ENCODE measurements around the gene CNNM2.

CNNM2 gene

GRCh38 chr10:103123282-103124024, 205.4 kb downstream of the CNNM2 start:
- Histone ChIP-seq H3F3A (ENCODE audit: insufficient read depth) (0 out of 2 replicates have a peak, but pooled peaks cover 7% of the 10 kb centered on the region), H3K9me3 (ENCODE audit: insufficient read depth, low read length) (no peaks in the 10 kb centered on the region), H3K36me3 (ENCODE audit: low read length) (no peaks in the 10 kb centered on the region), H3K79me2 (ENCODE audit: insufficient read depth, low read length) (0 out of 2 replicates have a peak, but pooled peaks cover 10% of the 10 kb centered on the region), H3K4me2 (ENCODE audit: low read depth, low read length, poor library complexity, severe bottlenecking) (no peak overlapping the region), H3K27ac (ENCODE audit: low read depth, low read length) (no peak overlapping the region), H2AFZ (ENCODE audit: low read depth, low read length, severe bottlenecking) (no peak overlapping the region), H3K9ac (ENCODE audit: low read length) (no peak overlapping the region), H3K27me3 (ENCODE audit: low read length) (no peaks in the 10 kb centered on the region), H4K20me1 (ENCODE audit: low read depth, low read length) (no peaks in the 10 kb centered on the region), H3K4me3 (ENCODE audit: insufficient read depth, low read length, poor library complexity, severe bottlenecking) (no peak overlapping the region), H3K9me2 (replicated peaks; ENCODE audit: insufficient read depth, low read length) (no peaks in the 10 kb centered on the region)
- TF ChIP-seq EZH2phosphoT487 (conservative IDR thresholded peaks at IDR 0.05; ENCODE audit: low read length) = no peak

- Histone ChIP-seq H3K9me2 (replicated peaks; ENCODE audit: insufficient read depth, low read length) (no peaks in the 10 kb centered on the region), H3K27me3 (ENCODE audit: low read length) (no peaks in the 10 kb centered on the region), H3K9ac (ENCODE audit: low read length) (no peak overlapping the region), H3K36me3 (ENCODE audit: low read length) (no peaks in the 10 kb centered on the region), H4K20me1 (ENCODE audit: low read depth, low read length) (no peaks in the 10 kb centered on the region), H2AFZ (ENCODE audit: low read depth, low read length, severe bottlenecking) (no peak overlapping the region), H3K27ac (ENCODE audit: low read depth, low read length) (no peak overlapping the region), H3K4me3 (ENCODE audit: insufficient read depth, low read length, poor library complexity, severe bottlenecking) (no peak overlapping the region), H3K9me3 (ENCODE audit: insufficient read depth, low read length) (no peaks in the 10 kb centered on the region), H3K4me2 (ENCODE audit: low read depth, low read length, poor library complexity, severe bottlenecking) (no peak overlapping the region), H3F3A (ENCODE audit: insufficient read depth) (0 out of 2 replicates have a peak, but pooled peaks cover 7% of the 10 kb centered on the region), H3K79me2 (ENCODE audit: insufficient read depth, low read length) (0 out of 2 replicates have a peak, but pooled peaks cover 10% of the 10 kb centered on the region)
- TF ChIP-seq CTCF (IDR thresholded peaks at IDR 0.05; ENCODE audit: insufficient read depth, low read length, poor library complexity, severe bottlenecking) = no peak
These were observed 206.5 kb downstream of the CNNM2 start for GRCh38 chr10:103124420-103125096.

- no peaks in the 10 kb centered on the region for H4K20me1 ChIP-seq (ENCODE audit: low read depth, low read length)
- TF ChIP-seq CTCF (IDR thresholded peaks at IDR 0.05; ENCODE audit: insufficient read depth, low read length, poor library complexity, severe bottlenecking) (no peak), EZH2phosphoT487 (conservative IDR thresholded peaks at IDR 0.05; ENCODE audit: low read length) (no peak)
- no peak overlapping the region for H2AFZ ChIP-seq (ENCODE audit: low read depth, low read length, severe bottlenecking)
- no peak overlapping the region for H3K9ac ChIP-seq (ENCODE audit: low read length)
- H3K27me3 ChIP-seq (ENCODE audit: low read length) = no peaks in the 10 kb centered on the region
- no peak overlapping the region for H3K4me3 ChIP-seq (ENCODE audit: insufficient read depth, low read length, poor library complexity, severe bottlenecking)
- no peak overlapping the region for H3K27ac ChIP-seq (ENCODE audit: low read depth, low read length)
- H3K79me2 ChIP-seq (ENCODE audit: insufficient read depth, low read length) = 0 out of 2 replicates have a peak, but pooled peaks cover 8% of the 10 kb centered on the region
- no peak overlapping the region for H3K4me2 ChIP-seq (ENCODE audit: low read depth, low read length, poor library complexity, severe bottlenecking)
- H3K36me3 ChIP-seq (ENCODE audit: low read length) = no peaks in the 10 kb centered on the region
- H3F3A ChIP-seq (ENCODE audit: insufficient read depth) = 0 out of 2 replicates have a peak, but pooled peaks cover 7% of the 10 kb centered on the region
- H3K9me3 ChIP-seq (ENCODE audit: insufficient read depth, low read length) = no peaks in the 10 kb centered on the region
- H3K9me2 ChIP-seq (replicated peaks; ENCODE audit: insufficient read depth, low read length) = no peaks in the 10 kb centered on the region
These were observed 207.5 kb downstream of the CNNM2 start for GRCh38 chr10:103125323-103126267.

Data from SU-DHL-6 (cell line).